ENCODE measurements around the gene C1QBP.

Gene C1QBP

GRCh38 chr17:5413682-5414081 is 25.3 kb downstream of the C1QBP start:
- peaks cover 28 to 84% of the 10 kb centered on the region in 2 donors for H3K36me3 ChIP-seq (replicated peaks in 1 of 2; ENCODE audit: control insufficient read depth in 2 of 2, insufficient read depth in 2 of 2, low read length in 2 of 2)
- H4K91ac ChIP-seq (ENCODE audit: low read depth, low read length, poor library complexity), result no peak overlapping the region
- no peak overlapping the region for H3K27ac ChIP-seq (replicated peaks; ENCODE audit: low read length)
- H3K23ac ChIP-seq (ENCODE audit: low read depth, low read length, poor library complexity), result no peak overlapping the region
- no peak overlapping the region for H4K8ac ChIP-seq (ENCODE audit: low read depth, low read length)
- no peak overlapping the region for H2BK15ac ChIP-seq (ENCODE audit: low read length)
- H3K9ac ChIP-seq (ENCODE audit: low read depth, low read length, poor library complexity), result no peak overlapping the region
- H3K4me3 ChIP-seq (ENCODE audit: low read length in 2 of 2), result no peak overlapping the region
- H2AK5ac ChIP-seq (ENCODE audit: low read depth, low read length), result no peak overlapping the region
- no CpG with 5 or more reads among the region's 4 CpGs for WGBS, 2 donors (ENCODE audit: extremely low coverage in 2 of 2, insufficient read length in 2 of 2, insufficient replicate concordance in 1 of 2)
- H3K79me1 ChIP-seq (ENCODE audit: low read depth, low read length), result peaks cover 2% of the 10 kb centered on the region
- DNase-seq (ENCODE audit: low spot score), result no peak
- no peak overlapping the region for H3K18ac ChIP-seq (ENCODE audit: low read length)
- H3K4me1 ChIP-seq (ENCODE audit: control insufficient read depth in 2 of 2, insufficient read depth in 1 of 2, low read depth in 1 of 2, low read length in 2 of 2), result no peaks in the 10 kb centered on the region
- no peaks in the 10 kb centered on the region for H3K9me3 ChIP-seq (replicated peaks in 1 of 2; ENCODE audit: control insufficient read depth in 2 of 2, insufficient read depth in 1 of 2, low read depth in 1 of 2, low read length in 2 of 2)
- no peak overlapping the region for H3K14ac ChIP-seq (ENCODE audit: low read length)
- H2AFZ ChIP-seq (ENCODE audit: low read length), result no peak overlapping the region
- H3K4me2 ChIP-seq (ENCODE audit: insufficient read depth, low read length, poor library complexity, severe bottlenecking), result no peak overlapping the region
- no peaks in the 10 kb centered on the region for H3K27me3 ChIP-seq (ENCODE audit: control insufficient read depth in 3 of 3, insufficient read depth in 3 of 3, low read depth in 1 of 3, low read length in 3 of 3)
- no peak overlapping the region for H2BK5ac ChIP-seq (ENCODE audit: low read length)
- no peak overlapping the region for H2BK120ac ChIP-seq (ENCODE audit: low read depth, low read length)
- no peak overlapping the region for H2BK12ac ChIP-seq (ENCODE audit: low read length)
- no peak overlapping the region for H3K4ac ChIP-seq (ENCODE audit: low read length)

DNA sequence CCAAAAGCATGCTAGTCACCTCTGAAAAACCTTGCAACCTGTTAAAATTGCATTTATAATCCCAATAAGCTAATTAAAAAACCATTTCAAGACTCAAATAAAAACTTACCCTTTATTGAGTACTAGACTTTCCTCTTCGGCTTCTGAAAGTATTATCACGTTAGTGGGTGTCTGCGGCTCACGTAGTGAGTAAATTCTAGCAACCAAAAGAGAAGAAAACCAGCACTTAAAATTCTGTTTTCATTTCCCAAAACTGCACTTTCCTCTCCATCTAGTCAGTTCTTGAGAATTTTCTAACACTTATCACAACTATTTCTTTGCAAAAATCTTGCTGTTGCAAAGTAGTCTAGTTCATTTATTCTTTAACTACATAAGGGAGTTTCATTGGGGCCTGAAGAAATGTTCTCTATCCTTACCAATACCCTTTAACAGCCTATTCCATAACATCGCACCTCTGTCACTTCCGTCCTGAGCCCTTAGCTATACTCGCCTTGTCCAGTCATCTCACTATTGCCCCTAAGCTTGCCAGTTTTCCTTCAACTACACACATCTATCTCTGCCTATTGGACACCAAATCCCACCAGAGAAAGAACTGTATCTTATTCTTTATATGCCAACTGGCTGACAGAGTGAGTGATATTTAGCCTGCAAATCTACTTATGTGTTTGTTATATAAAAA is 28.2 kb downstream of the C1QBP start:
- no peak overlapping the region for H3K18ac ChIP-seq (ENCODE audit: low read length)
- no CpG with 5 or more reads among the region's 7 CpGs for WGBS, 2 donors (ENCODE audit: extremely low coverage in 2 of 2, insufficient read length in 2 of 2, insufficient replicate concordance in 1 of 2)
- no peaks in the 10 kb centered on the region for H3K4me1 ChIP-seq (ENCODE audit: control insufficient read depth in 2 of 2, insufficient read depth in 1 of 2, low read depth in 1 of 2, low read length in 2 of 2)
- H2AK5ac ChIP-seq (ENCODE audit: low read depth, low read length), result no peak overlapping the region
- H3K9ac ChIP-seq (ENCODE audit: low read depth, low read length, poor library complexity), result no peak overlapping the region
- no peak overlapping the region for H2BK15ac ChIP-seq (ENCODE audit: low read length)
- H3K27ac ChIP-seq (replicated peaks; ENCODE audit: low read length), result no peak overlapping the region
- H3K9me3 ChIP-seq (replicated peaks in 1 of 2; ENCODE audit: control insufficient read depth in 2 of 2, insufficient read depth in 1 of 2, low read depth in 1 of 2, low read length in 2 of 2), result no peaks in the 10 kb centered on the region
- H4K91ac ChIP-seq (ENCODE audit: low read depth, low read length, poor library complexity), result no peak overlapping the region
- no peak for DNase-seq (ENCODE audit: low spot score)
- peaks cover 43 to 96% of the 10 kb centered on the region in 2 donors for H3K36me3 ChIP-seq (replicated peaks in 1 of 2; ENCODE audit: control insufficient read depth in 2 of 2, insufficient read depth in 2 of 2, low read length in 2 of 2)
- H2BK5ac ChIP-seq (ENCODE audit: low read length), result no peak overlapping the region
- no peak overlapping the region for H3K4ac ChIP-seq (ENCODE audit: low read length)
- H2BK120ac ChIP-seq (ENCODE audit: low read depth, low read length), result no peak overlapping the region
- no peak overlapping the region for H4K8ac ChIP-seq (ENCODE audit: low read depth, low read length)
- H3K4me3 ChIP-seq (ENCODE audit: low read length in 2 of 2), result no peak overlapping the region
- no peak overlapping the region for H2BK12ac ChIP-seq (ENCODE audit: low read length)
- H3K4me2 ChIP-seq (ENCODE audit: insufficient read depth, low read length, poor library complexity, severe bottlenecking), result no peak overlapping the region
- no peaks in the 10 kb centered on the region for H3K27me3 ChIP-seq (ENCODE audit: control insufficient read depth in 3 of 3, insufficient read depth in 3 of 3, low read depth in 1 of 3, low read length in 3 of 3)
- H3K14ac ChIP-seq (ENCODE audit: low read length), result no peak overlapping the region
- H3K79me1 ChIP-seq (ENCODE audit: low read depth, low read length), result no peaks in the 10 kb centered on the region
- H2AFZ ChIP-seq (ENCODE audit: low read length), result no peak overlapping the region
- H3K23ac ChIP-seq (ENCODE audit: low read depth, low read length, poor library complexity), result no peak overlapping the region

DNA sequence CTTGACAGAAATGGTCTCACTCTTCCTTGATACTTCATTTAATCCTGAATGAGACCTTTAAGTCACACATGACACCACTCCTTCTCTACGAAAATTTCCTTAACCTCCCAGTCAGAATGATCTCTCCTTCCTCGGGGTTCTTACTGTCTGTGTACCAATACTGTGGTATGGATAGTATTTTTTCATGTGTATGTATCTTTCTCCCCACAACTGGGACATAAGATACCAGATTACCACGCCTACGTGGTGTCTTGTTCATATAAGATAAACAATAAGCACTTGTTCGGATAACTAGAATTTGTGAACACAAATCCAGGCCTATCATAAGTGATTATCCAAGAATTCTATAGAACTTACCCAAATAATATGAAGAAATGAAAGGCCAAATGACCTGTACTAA is 30.8 kb downstream of the C1QBP start:
- DNase-seq (ENCODE audit: low spot score), result no peak

DNA sequence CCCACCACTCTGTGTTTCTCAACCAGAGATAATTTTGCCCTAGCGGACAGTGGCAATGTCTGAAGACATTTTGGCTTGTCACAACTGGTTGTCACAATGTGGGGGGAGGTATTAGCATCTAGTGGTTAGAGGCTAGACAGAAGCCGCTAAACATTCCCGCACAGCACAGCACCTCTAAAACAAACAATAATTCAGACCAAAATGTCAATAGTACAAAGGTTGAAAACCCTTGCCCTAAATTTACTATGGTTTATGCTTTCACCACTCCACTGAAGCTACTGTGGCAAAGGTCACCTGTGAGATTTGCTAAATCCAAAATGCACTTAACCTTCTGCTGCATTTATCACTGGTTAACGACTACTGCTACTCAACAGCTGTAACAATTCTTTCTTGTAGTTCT is 33.6 kb downstream of the C1QBP start:
- H3K18ac ChIP-seq (ENCODE audit: low read length), result no peak overlapping the region
- H3K27me3 ChIP-seq (ENCODE audit: control insufficient read depth in 3 of 3, insufficient read depth in 3 of 3, low read depth in 1 of 3, low read length in 3 of 3), result no peaks in the 10 kb centered on the region
- no peak overlapping the region for H2AFZ ChIP-seq (ENCODE audit: low read length)
- H3K27ac ChIP-seq (replicated peaks; ENCODE audit: low read length), result no peak overlapping the region
- H2BK120ac ChIP-seq (ENCODE audit: low read depth, low read length), result no peak overlapping the region
- H3K36me3 ChIP-seq (replicated peaks in 1 of 2; ENCODE audit: control insufficient read depth in 2 of 2, insufficient read depth in 2 of 2, low read length in 2 of 2), result peaks cover 41 to 94% of the 10 kb centered on the region in 2 donors
- H2BK15ac ChIP-seq (ENCODE audit: low read length), result no peak overlapping the region
- H3K4ac ChIP-seq (ENCODE audit: low read length), result no peak overlapping the region
- no peak overlapping the region for H3K14ac ChIP-seq (ENCODE audit: low read length)
- H3K9ac ChIP-seq (ENCODE audit: low read depth, low read length, poor library complexity), result no peak overlapping the region
- H3K79me1 ChIP-seq (ENCODE audit: low read depth, low read length), result no peaks in the 10 kb centered on the region
- no peak for DNase-seq (ENCODE audit: low spot score)
- H2BK5ac ChIP-seq (ENCODE audit: low read length), result no peak overlapping the region
- no peaks in the 10 kb centered on the region for H3K9me3 ChIP-seq (replicated peaks in 1 of 2; ENCODE audit: control insufficient read depth in 2 of 2, insufficient read depth in 1 of 2, low read depth in 1 of 2, low read length in 2 of 2)
- no peak overlapping the region for H3K23ac ChIP-seq (ENCODE audit: low read depth, low read length, poor library complexity)
- no CpG with 5 or more reads among the region's 4 CpGs for WGBS, 2 donors (ENCODE audit: extremely low coverage in 2 of 2, insufficient read length in 2 of 2, insufficient replicate concordance in 1 of 2)
- H4K91ac ChIP-seq (ENCODE audit: low read depth, low read length, poor library complexity), result no peak overlapping the region
- no peak overlapping the region for H4K8ac ChIP-seq (ENCODE audit: low read depth, low read length)
- no peak overlapping the region for H3K4me2 ChIP-seq (ENCODE audit: insufficient read depth, low read length, poor library complexity, severe bottlenecking)
- no peak overlapping the region for H2AK5ac ChIP-seq (ENCODE audit: low read depth, low read length)
- H3K4me1 ChIP-seq (ENCODE audit: control insufficient read depth in 2 of 2, insufficient read depth in 1 of 2, low read depth in 1 of 2, low read length in 2 of 2), result no peaks in the 10 kb centered on the region
- no peak overlapping the region for H3K4me3 ChIP-seq (ENCODE audit: low read length in 2 of 2)
- H2BK12ac ChIP-seq (ENCODE audit: low read length), result no peak overlapping the region

More for the DNA sequence above, 30.8 kb downstream of the C1QBP start:
- Histone ChIP-seq H3K36me3 (replicated peaks in 1 of 2; ENCODE audit: control insufficient read depth in 2 of 2, insufficient read depth in 2 of 2, low read length in 2 of 2) (peaks cover 48 to 95% of the 10 kb centered on the region in 2 donors), H3K27ac (replicated peaks; ENCODE audit: low read length) (no peak overlapping the region), H3K9ac (ENCODE audit: low read depth, low read length, poor library complexity) (no peak overlapping the region), H4K8ac (ENCODE audit: low read depth, low read length) (no peak overlapping the region), H2BK5ac (ENCODE audit: low read length) (no peak overlapping the region), H3K4me2 (ENCODE audit: insufficient read depth, low read length, poor library complexity, severe bottlenecking) (no peak overlapping the region), H4K91ac (ENCODE audit: low read depth, low read length, poor library complexity) (no peak overlapping the region), H2AK5ac (ENCODE audit: low read depth, low read length) (no peak overlapping the region), H3K18ac (ENCODE audit: low read length) (no peak overlapping the region), H2BK12ac (ENCODE audit: low read length) (no peak overlapping the region), H2AFZ (ENCODE audit: low read length) (no peak overlapping the region), H3K4me1 (ENCODE audit: control insufficient read depth in 2 of 2, insufficient read depth in 1 of 2, low read depth in 1 of 2, low read length in 2 of 2) (no peaks in the 10 kb centered on the region), H2BK120ac (ENCODE audit: low read depth, low read length) (no peak overlapping the region), H3K79me1 (ENCODE audit: low read depth, low read length) (no peaks in the 10 kb centered on the region), H3K14ac (ENCODE audit: low read length) (no peak overlapping the region), H3K9me3 (replicated peaks in 1 of 2; ENCODE audit: control insufficient read depth in 2 of 2, insufficient read depth in 1 of 2, low read depth in 1 of 2, low read length in 2 of 2) (no peaks in the 10 kb centered on the region), H3K27me3 (ENCODE audit: control insufficient read depth in 3 of 3, insufficient read depth in 3 of 3, low read depth in 1 of 3, low read length in 3 of 3) (no peaks in the 10 kb centered on the region), H2BK15ac (ENCODE audit: low read length) (no peak overlapping the region), H3K4ac (ENCODE audit: low read length) (no peak overlapping the region), H3K23ac (ENCODE audit: low read depth, low read length, poor library complexity) (no peak overlapping the region), H3K4me3 (ENCODE audit: low read length in 2 of 2) (no peak overlapping the region)
- no CpG with 5 or more reads among the region's 5 CpGs for WGBS, 2 donors (ENCODE audit: extremely low coverage in 2 of 2, insufficient read length in 2 of 2, insufficient replicate concordance in 1 of 2)
